Left forelimb (tissue), 1 donor: ENCODE results near the gene HAND2.

Experiments
- DNase-seq: peaks from one replicate; pipeline ENCODE4 v3.0.0-alpha.2; 2018; ENCODE audit warnings: low spot score

Gene HAND2

GRCh38 chr4:173536808-173537429, 6.9 kb upstream of the HAND2 start:
- DNase-seq, result no peak

GRCh38 chr4:173535957-173536356, 5.9 kb upstream of the HAND2 start:
- DNase-seq, result no peak

DNA sequence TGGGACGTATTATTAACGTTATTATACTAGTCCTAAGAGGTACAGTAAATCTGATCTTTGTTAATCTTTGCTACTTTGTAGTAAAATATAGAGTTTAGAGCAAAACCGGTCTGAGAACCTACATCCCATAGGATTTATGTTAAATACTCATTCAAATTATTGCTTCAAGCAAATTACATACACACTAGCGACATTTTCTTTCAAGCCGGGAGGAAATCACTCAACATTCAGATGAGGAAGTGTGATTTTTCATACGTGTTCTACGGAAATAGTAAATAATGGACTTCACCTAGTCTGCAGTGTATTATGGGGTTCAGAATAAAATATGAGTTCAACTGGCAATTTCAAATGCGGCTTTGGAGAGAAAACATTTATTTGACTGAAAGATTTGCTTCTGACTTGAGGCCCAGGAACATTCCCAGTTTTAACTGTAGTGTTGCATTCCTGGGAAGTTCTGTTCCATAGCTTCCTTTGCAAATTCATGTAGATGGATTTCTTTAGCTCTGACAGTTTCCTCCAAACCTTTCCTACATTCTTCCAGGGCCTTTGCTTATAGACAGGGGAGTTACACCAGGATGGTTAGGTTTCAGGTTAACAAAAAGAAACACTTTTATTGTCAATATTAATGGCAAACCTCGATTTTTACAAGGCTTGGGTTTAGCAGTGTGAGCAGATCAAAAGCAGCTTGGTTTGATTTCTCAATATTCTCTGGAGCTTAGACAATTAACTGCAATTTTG, 5.3 kb upstream of the HAND2 start:
- DNase-seq, result no peak

- no peak for DNase-seq
Observed at GRCh38 chr4:173534434-173534833, 4.4 kb upstream of the HAND2 start.

GRCh38 chr4:173532725-173533511, 2.9 kb upstream of the HAND2 start:
- DNase-seq, result no peak

- DNase-seq, result no peak
Observed at GRCh38 chr4:173531086-173531965, 1.3 kb upstream of the HAND2 start.

DNA sequence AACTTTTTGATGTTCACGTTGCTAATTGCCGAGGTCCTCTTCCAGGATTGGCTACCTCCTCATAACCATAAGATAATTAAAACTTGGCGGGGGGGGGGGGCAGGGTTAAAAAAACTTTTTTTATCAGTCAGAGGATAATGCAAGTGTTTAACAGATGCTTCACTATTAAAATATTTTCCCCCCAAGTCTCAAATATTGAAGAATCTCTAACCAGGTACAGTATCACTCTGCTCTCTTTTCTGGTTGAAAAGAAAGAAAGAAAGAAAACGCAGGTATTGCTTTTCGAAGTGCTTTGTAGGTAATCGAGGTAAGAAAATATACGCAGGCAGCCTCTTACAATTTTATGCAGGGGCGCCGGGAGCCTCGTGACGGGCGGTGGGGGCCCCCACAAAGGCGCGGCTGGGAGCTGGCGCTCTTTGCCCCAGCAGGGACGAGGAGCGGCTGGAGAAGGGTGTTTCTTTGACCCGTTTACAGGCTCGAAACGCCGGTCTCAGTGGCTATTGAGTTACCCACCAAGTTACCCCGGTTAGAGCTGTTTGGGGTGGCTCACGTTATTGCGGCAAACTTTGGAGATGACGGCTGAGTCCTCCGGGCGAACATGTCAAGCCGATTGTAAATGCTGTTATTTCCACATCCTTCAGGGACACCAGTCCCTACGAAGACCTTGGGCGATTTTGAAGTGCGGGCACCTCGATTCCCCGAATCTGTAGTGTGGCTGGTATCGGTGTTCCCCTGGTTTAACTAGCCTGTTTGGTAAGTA, 477 bp upstream of the HAND2 start:
- no peak for DNase-seq

DNA sequence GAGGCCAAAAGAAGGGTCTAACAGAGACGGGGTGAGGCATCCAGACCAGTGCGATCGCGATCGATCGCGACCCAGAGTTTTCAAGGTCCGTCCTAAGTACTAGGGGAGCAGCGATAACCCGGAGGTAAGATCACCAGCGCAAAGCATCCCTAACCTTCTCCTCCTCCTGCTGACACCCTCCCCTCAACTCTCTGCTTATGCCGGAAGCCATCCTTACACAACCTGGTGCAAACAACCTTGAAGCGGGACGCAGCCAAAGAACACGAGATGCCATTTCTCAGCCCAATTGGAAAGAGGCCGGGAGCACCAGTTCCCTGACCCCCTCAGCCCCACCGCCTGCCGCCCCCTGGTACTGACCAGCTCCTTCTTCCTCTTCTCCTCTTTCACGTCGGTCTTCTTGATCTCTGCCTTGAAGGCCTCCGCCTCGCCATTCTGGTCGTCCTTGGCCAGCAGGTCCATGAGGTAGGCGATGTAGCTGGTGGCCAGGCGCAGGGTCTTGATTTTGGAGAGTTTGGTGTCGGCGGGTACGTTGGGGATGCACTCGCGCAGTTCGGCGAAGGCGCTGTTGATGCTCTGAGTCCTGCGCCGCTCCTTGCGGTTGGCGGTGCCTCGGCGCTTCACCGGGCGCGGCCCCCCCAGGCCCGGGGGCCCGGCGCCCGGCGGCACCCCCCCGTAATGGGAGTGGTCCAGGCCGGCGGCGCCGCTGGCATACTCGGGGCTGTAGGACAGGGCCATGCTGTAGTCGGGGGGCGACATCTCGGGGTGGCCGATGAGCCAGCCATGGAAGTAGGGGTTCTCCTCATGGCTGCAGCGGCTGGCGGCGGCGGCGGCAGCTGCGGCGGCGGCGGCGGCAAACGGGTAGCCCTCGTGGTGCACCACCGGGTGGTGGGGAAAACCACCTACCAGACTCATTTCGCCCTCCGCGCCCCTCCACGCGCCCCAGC, 1.4 kb downstream of the HAND2 start:
- peak; percentile 75 for DNase-seq

- peak; percentile 76 for DNase-seq
Observed at GRCh38 chr4:173527103-173527891, 2.7 kb downstream of the HAND2 start.

DNA sequence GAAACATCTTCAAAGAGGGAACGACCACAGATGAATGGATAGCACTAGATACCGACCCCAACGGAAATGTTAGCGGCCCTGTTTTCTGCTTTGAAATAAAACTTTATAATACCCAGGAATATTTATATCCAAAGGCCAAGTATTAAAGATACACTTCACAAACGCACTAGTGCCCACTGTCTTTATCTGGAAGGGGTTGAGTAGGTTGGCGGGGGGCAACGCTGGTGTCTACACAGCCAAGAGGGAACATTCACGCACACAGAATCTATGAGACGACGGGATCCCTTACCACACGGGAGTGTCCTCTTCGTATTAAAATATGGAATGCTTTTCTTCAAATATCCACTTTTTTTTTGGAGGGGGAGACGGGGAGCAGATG, 3.3 kb downstream of the HAND2 start:
- DNase-seq, result no peak

DNA sequence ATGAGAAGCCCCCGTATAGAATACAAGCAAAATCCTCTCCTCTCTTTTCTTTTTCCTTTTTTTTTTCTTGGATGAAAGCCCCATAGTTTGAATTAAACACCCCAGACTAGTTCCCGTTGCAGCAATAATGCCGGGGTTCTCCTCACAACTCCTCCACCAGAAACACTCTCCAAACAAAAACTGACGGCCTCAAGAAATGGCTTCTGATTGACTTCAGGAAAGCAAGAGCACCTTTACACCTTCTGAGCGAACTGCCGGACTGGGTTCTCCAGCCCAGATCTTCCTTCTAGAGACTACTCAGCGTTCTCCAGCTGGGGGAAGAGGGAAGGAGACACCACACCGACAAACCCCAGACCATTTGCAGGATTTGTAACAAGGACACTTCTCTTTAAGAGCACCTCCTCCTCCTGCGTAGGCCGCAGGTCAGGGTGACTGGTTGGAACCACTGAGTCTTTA, 4.0 kb downstream of the HAND2 start:
- no peak for DNase-seq

GRCh38 chr4:173525118-173526011, 4.7 kb downstream of the HAND2 start:
- peak; percentile 71 for DNase-seq

GRCh38 chr4:173524218-173525117, 5.6 kb downstream of the HAND2 start:
- peak; percentile 62 for DNase-seq

- peak; percentile 79 for DNase-seq
Observed at GRCh38 chr4:173522951-173523395, 7.1 kb downstream of the HAND2 start.

DNA sequence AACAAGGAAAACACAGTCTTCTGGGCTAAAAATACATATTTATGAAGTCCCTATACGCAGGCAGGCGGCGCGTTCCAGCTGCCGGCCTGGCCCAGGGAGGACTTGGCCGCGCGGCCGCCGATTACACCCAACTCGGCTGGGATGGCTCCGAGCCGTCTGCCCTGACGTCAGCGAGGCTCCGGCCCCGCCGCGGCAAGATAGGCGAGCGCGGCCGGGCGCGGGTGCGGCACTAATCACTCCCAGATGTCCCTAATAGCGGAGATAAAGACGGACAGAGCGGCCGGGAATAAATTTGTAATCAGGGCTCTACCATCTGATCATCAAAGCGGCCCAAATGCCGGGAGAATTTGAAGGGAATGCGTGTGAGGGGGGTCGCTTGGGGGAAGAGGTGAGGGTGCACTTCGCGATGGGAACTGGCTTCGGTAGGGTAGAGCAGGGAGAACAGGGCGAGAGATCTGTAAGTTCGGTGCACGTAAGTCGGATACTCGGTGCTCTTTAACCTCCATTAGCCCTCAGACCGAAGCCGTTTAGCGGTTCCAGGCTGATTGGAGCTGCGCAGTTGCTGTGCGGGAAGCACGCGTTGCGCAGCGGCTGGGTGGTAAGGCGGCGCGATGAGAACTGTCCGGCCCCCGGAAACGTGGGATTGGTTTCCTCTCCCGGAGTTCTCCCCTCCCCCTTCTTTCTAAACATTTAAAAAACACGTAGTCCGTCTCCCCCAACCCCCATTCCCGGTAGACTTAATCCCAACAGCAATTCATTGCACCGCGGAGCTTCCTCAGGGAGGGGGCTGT, 7.7 kb downstream of the HAND2 start:
- peak; percentile 93 for DNase-seq
